Astrocyte (in vitro differentiated cells and primary cell): ENCODE data around the gene PDLIM5. TPM values are rescaled to one million over a fixed set of nuclear protein-coding genes. Genes with fewer than 3 reads are reported as not detected.

Experiments used
- DNase-seq: peaks from one replicate; pipeline ENCODE4 v3.0.0-alpha.2; 2010; ENCODE audit warnings: low read depth
- FAIRE-seq: peaks from 2 replicates; lab custom pipeline; 2011; peaks lifted over from hg19 to GRCh38; lab: Jason Lieb, UNC
- H2AFZ ChIP-seq: 2 replicates; pipeline ENCODE4 v1.6.0; 2012; ENCODE audit warnings: low read depth, low read length, inconsistent platforms
- H3K27ac ChIP-seq: 2 replicates; pipeline ENCODE4 v1.5.1; 2011; ENCODE audit warnings: low read depth, low read length, inconsistent platforms
- H3K27me3 ChIP-seq: 2 replicates; pipeline ENCODE4 v1.6.0; 2011; ENCODE audit warnings: low read length, inconsistent platforms; ENCODE audit not compliant: insufficient read depth
- H3K36me3 ChIP-seq: 2 replicates; pipeline ENCODE4 v1.5.1; 2011; ENCODE audit warnings: low read length, inconsistent platforms; ENCODE audit not compliant: insufficient read depth
- H3K4me1 ChIP-seq: 2 replicates; pipeline ENCODE4 v1.5.1; 2011; ENCODE audit warnings: low read length, inconsistent platforms; ENCODE audit not compliant: insufficient read depth
- H3K4me2 ChIP-seq: 2 replicates; pipeline ENCODE4 v1.6.0; 2012; ENCODE audit warnings: low read length, inconsistent platforms
- H3K4me3 ChIP-seq: 2 replicates; pipeline ENCODE4 v1.5.1; 2011; ENCODE audit warnings: low read depth, mild to moderate bottlenecking, low read length, inconsistent platforms; ENCODE audit not compliant: insufficient read depth
- H3K79me2 ChIP-seq: 2 replicates; pipeline ENCODE4 v1.6.0; 2012; ENCODE audit warnings: mild to moderate bottlenecking, low read length, inconsistent platforms; ENCODE audit not compliant: insufficient read depth
- H3K9ac ChIP-seq: 2 replicates; pipeline ENCODE4 v1.6.0; 2012; ENCODE audit warnings: mild to moderate bottlenecking, low read length, inconsistent platforms
- H3K9me3 ChIP-seq: 2 replicates; pipeline ENCODE4 v1.5.1; 2012; ENCODE audit warnings: low read depth, mild to moderate bottlenecking, low read length, inconsistent platforms; ENCODE audit not compliant: insufficient read depth
- H4K20me1 ChIP-seq: 2 replicates; pipeline ENCODE4 v1.6.0; 2012; ENCODE audit warnings: low read length, inconsistent platforms; ENCODE audit not compliant: insufficient read depth
- H3K27ac Mint-ChIP-seq: one replicate; pipeline ENCODE4 v1.8.0; 2021; ENCODE audit warnings: mild to moderate bottlenecking, mixed read lengths; ENCODE audit not compliant: unreplicated experiment
- H3K27me3 Mint-ChIP-seq: one replicate; pipeline ENCODE4 v1.8.0; 2021; ENCODE audit warnings: low read depth, mixed read lengths; ENCODE audit not compliant: unreplicated experiment
- H3K36me3 Mint-ChIP-seq: one replicate; pipeline ENCODE4 v1.8.0; 2021; ENCODE audit warnings: low read depth, mixed read lengths; ENCODE audit not compliant: unreplicated experiment
- H3K4me1 Mint-ChIP-seq: one replicate; pipeline ENCODE4 v1.8.0; 2021; ENCODE audit warnings: low read depth, mixed read lengths; ENCODE audit not compliant: unreplicated experiment
- H3K4me3 Mint-ChIP-seq: one replicate; pipeline ENCODE4 v1.8.0; 2021; ENCODE audit warnings: mild to moderate bottlenecking, moderate library complexity, mixed read lengths; ENCODE audit not compliant: unreplicated experiment
- H3K9me3 Mint-ChIP-seq: one replicate; pipeline ENCODE4 v1.8.0; 2021; ENCODE audit warnings: mild to moderate bottlenecking, mixed read lengths; ENCODE audit not compliant: unreplicated experiment
- EZH2 ChIP-seq: IDR thresholded peaks from 2 replicates; pipeline ENCODE4 v1.6.1; 2012; ENCODE audit warnings: mild to moderate bottlenecking, low read length, inconsistent platforms; ENCODE audit not compliant: insufficient read depth
- total RNA-seq: library from RNA; stranded (reverse); gene quantifications from 2 replicates; pipeline ENCODE4 v1.2.1, GENCODE V29; 2021
- TF ChIP-seq, protein P1 (sequence below): IDR thresholded peaks from 2 replicates; pipeline ENCODE4 v1.5.1; 2011; ENCODE audit warnings: low read depth, mild to moderate bottlenecking, inconsistent platforms, low read length, moderate library complexity; ENCODE audit not compliant: insufficient read depth

PDLIM5 gene
- total RNA-seq, 1 donor from 2014 or later: 181 TPM

DNA sequence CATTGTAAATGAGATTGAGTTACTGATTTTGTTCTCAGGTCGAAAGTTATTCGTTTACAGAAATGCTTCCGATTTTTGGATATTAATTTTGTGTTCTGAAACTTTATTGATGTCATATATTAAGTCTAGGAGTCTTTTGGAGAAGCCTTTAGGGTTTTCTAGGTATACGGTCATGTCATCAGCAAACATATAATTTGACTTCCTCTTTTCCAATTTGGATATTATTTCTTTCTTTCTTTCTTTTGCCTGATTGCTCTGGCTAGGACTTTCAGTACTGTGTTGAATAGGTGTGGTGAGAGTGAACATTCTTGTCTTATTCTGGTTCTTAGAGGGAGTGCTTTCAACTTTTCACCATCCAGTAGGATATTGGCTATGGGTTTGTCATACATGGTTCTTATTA lies 35.4 kb upstream of the PDLIM5 start:
- Histone ChIP-seq H3K27me3 (no peaks in the 10 kb centered on the region), H3K79me2 (no peaks in the 10 kb centered on the region), H3K4me3 (no peak overlapping the region), H3K4me1 (peaks cover 18% of the 10 kb centered on the region), H3K9me3 (no peaks in the 10 kb centered on the region), H4K20me1 (no peaks in the 10 kb centered on the region), H2AFZ (no peak overlapping the region), H3K27ac (no peak overlapping the region), H3K36me3 (no peaks in the 10 kb centered on the region), H3K9ac (no peak overlapping the region), H3K4me2 (no peak overlapping the region)
- Mint-ChIP-seq H3K9me3 (peaks cover 3% of the 10 kb centered on the region), H3K4me1 (peaks cover 33% of the 10 kb centered on the region), H3K36me3 (no peaks in the 10 kb centered on the region), H3K27ac (no peak overlapping the region), H3K4me3 (no peak overlapping the region), H3K27me3 (no peaks in the 10 kb centered on the region)
- DNase-seq: no peak
- TF ChIP-seq, protein P1, sequence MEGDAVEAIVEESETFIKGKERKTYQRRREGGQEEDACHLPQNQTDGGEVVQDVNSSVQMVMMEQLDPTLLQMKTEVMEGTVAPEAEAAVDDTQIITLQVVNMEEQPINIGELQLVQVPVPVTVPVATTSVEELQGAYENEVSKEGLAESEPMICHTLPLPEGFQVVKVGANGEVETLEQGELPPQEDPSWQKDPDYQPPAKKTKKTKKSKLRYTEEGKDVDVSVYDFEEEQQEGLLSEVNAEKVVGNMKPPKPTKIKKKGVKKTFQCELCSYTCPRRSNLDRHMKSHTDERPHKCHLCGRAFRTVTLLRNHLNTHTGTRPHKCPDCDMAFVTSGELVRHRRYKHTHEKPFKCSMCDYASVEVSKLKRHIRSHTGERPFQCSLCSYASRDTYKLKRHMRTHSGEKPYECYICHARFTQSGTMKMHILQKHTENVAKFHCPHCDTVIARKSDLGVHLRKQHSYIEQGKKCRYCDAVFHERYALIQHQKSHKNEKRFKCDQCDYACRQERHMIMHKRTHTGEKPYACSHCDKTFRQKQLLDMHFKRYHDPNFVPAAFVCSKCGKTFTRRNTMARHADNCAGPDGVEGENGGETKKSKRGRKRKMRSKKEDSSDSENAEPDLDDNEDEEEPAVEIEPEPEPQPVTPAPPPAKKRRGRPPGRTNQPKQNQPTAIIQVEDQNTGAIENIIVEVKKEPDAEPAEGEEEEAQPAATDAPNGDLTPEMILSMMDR: no peak
- TF ChIP-seq EZH2: no peak
- FAIRE-seq: no peak

DNA sequence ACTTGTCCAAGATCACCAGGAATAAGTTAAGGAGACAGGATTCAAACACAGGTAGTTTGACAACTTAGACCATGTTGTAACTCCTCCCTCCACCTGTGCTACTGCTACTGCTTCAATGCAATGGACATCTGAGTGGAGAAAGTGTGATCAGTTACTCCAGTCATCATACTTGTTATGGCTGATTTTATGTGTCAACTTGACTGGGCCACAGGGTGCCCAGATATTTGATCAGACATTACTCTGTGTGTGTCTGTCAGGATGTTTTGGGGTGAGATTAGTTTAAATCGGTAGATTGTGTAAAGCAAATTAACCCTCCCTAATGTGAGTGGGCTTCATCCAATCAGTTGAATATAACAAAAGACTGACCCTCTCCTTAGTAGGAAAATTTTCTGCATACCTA lies 34.8 kb upstream of the PDLIM5 start:
- H3K36me3 Mint-ChIP-seq: no peaks in the 10 kb centered on the region
- H3K27ac Mint-ChIP-seq: no peak overlapping the region
- H3K9ac ChIP-seq: no peak overlapping the region
- H3K36me3 ChIP-seq: no peaks in the 10 kb centered on the region
- H3K4me2 ChIP-seq: no peak overlapping the region
- H4K20me1 ChIP-seq: no peaks in the 10 kb centered on the region
- no peak overlapping the region for H3K4me3 ChIP-seq
- H3K27me3 ChIP-seq: no peaks in the 10 kb centered on the region
- peaks cover 17% of the 10 kb centered on the region for H3K4me1 ChIP-seq
- H3K4me1 Mint-ChIP-seq: peaks cover 33% of the 10 kb centered on the region
- H3K4me3 Mint-ChIP-seq: no peak overlapping the region
- no peak for TF ChIP-seq EZH2
- TF ChIP-seq, protein P1: no peak
- no peaks in the 10 kb centered on the region for H3K79me2 ChIP-seq
- no peak overlapping the region for H2AFZ ChIP-seq
- FAIRE-seq (no peak), DNase-seq (no peak)
- H3K9me3 ChIP-seq: no peaks in the 10 kb centered on the region
- H3K27ac ChIP-seq: no peak overlapping the region
- H3K27me3 Mint-ChIP-seq: no peaks in the 10 kb centered on the region
- H3K9me3 Mint-ChIP-seq: peaks cover 3% of the 10 kb centered on the region

DNA sequence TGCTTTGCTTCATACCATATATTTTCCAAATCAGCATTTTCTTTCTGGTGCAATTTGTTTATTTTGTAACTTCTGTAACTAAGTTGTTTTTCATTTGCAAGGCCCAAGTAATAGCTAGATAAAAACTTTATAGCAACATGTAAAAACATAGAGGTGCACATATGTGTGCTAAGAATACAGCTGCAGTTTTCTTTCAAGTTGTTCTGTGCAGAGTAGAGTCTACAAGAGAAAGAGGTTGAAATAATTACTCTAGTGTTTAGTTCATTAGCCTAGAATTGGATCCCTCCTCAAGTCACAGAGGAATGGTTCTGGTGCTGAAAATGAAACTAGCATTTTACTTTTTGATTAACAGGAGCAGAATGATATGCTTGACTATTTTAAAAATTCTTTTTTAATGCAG lies 32.2 kb upstream of the PDLIM5 start:
- Mint-ChIP-seq H3K9me3 (peaks cover 5% of the 10 kb centered on the region), H3K36me3 (no peaks in the 10 kb centered on the region), H3K27ac (no peak overlapping the region), H3K27me3 (no peaks in the 10 kb centered on the region), H3K4me3 (no peak overlapping the region), H3K4me1 (peaks cover 16% of the 10 kb centered on the region)
- H4K20me1 ChIP-seq: no peaks in the 10 kb centered on the region
- FAIRE-seq (no peak), DNase-seq (no peak)
- H3K79me2 ChIP-seq: no peaks in the 10 kb centered on the region
- no peaks in the 10 kb centered on the region for H3K4me1 ChIP-seq
- TF ChIP-seq EZH2: no peak
- TF ChIP-seq, protein P1: no peak
- no peak overlapping the region for H3K9ac ChIP-seq
- no peaks in the 10 kb centered on the region for H3K9me3 ChIP-seq
- H3K36me3 ChIP-seq: no peaks in the 10 kb centered on the region
- H3K4me2 ChIP-seq: no peak overlapping the region
- no peak overlapping the region for H2AFZ ChIP-seq
- no peak overlapping the region for H3K4me3 ChIP-seq
- H3K27ac ChIP-seq: no peak overlapping the region
- H3K27me3 ChIP-seq: no peaks in the 10 kb centered on the region
